ENCODE results near the gene POLR1H.

DNA sequence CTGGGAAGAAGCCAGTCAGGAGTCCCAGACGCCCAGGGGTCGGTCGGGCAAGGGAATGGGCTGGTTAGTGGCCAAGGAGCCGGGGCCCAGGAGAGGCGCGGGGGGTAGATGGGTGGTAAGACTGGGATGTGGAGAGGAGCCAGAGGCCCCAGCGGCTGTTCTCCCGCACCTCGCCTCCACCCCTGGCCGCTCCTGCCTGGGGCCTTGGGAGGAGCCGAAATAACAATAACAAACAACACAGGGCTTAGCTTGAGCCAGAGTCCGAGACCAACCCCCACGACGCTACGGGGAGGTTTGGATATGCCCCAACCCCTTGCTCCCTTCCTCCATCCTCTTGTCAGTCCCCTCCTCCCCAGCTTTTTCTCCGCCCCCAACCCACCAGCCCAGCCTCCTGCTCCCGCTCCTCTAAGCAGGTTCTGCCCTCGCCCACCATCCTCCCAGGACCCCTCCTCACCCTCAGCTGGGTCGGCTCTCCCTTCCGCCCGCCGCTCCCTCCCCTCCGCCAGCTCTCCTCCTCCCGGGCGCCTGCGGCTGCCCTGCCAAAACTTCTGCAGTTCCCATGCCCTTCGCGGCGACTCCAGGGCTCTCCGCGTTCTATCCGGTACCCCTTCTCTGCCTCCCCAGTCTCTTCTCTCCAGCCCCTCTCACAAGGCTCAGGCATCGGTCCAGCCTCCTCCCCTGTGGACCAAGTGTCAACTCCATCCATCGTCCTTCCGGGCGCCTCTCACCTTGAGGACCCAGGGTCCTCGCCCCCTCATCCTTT lies 13.4 kb downstream of the POLR1H start:
- TF ChIP-seq GATA1 (IDR thresholded peaks at IDR 0.05; ENCODE audit: low read depth, low read length) (no peak), POLR2A (IDR thresholded peaks at IDR 0.05; ENCODE audit: low read length) (no peak)

Data from erythroblast (primary cell).